H9 (cell line): ENCODE results near the gene PDHX. TPM values are rescaled to one million over a fixed set of nuclear protein-coding genes. Genes with fewer than 3 reads are reported as not detected.
"Not testable (repeated sequence)": the region's sequence is repeated elsewhere in the genome, so short reads cannot be mapped to it uniquely, and the experiment has no call there.

Experiments used
- DNase-seq: peaks from one replicate; pipeline ENCODE4 v3.0.0-alpha.2; 2017
- H2AFZ ChIP-seq: one replicate; pipeline ENCODE4 v1.6.1; 2013; ENCODE audit warnings: mild to moderate bottlenecking, low read length, control low read depth, moderate library complexity
- H2AK5ac ChIP-seq: 2 replicates; pipeline ENCODE4 v1.6.1; 2013; ENCODE audit warnings: low read length, control low read depth, mixed read lengths; ENCODE audit not compliant: insufficient read length
- H2BK120ac ChIP-seq: one replicate; pipeline ENCODE4 v1.6.1; 2013; ENCODE audit warnings: low read depth, mild to moderate bottlenecking, low read length, control low read depth, inconsistent platforms; ENCODE audit not compliant: poor library complexity, severe bottlenecking
- H2BK12ac ChIP-seq: 2 replicates; pipeline ENCODE4 v1.6.1; 2013; ENCODE audit warnings: low read length, control low read depth, mixed read lengths, low read depth; ENCODE audit not compliant: insufficient read length
- H2BK15ac ChIP-seq: 2 replicates; pipeline ENCODE4 v1.6.1; 2013; ENCODE audit warnings: low read depth, low read length, control low read depth
- H2BK20ac ChIP-seq: one replicate; pipeline ENCODE4 v1.6.1; 2013; ENCODE audit warnings: low read depth, mild to moderate bottlenecking, low read length, control low read depth, inconsistent platforms; ENCODE audit not compliant: poor library complexity, severe bottlenecking
- H2BK5ac ChIP-seq: 2 replicates; pipeline ENCODE4 v1.6.1; 2013; ENCODE audit warnings: low read length, control low read depth, mixed read lengths; ENCODE audit not compliant: insufficient read length
- H3K14ac ChIP-seq: 2 replicates; pipeline ENCODE4 v1.6.1; 2013; ENCODE audit warnings: low read length, control low read depth; ENCODE audit not compliant: insufficient read depth
- H3K18ac ChIP-seq: 2 replicates; pipeline ENCODE4 v1.6.1; 2013; ENCODE audit warnings: low read depth, mild to moderate bottlenecking, mixed read lengths, low read length, control low read depth; ENCODE audit not compliant: insufficient read length
- H3K23ac ChIP-seq: 2 replicates; pipeline ENCODE4 v1.6.1; 2013; ENCODE audit warnings: low read length, control low read depth, mixed read lengths, low read depth; ENCODE audit not compliant: insufficient read length
- H3K23me2 ChIP-seq: 2 replicates; pipeline ENCODE4 v1.6.1; 2013; ENCODE audit warnings: low read depth, mild to moderate bottlenecking, mixed read lengths, low read length, control low read depth; ENCODE audit not compliant: insufficient read length, poor library complexity, severe bottlenecking
- H3K27ac ChIP-seq: 2 replicates; pipeline ENCODE4 v1.5.1; 2013; ENCODE audit warnings: low read length, control low read depth, mixed read lengths, low read depth; ENCODE audit not compliant: insufficient read length
- H3K27me3 ChIP-seq: 2 replicates; pipeline ENCODE4 v1.6.1; 2013; ENCODE audit warnings: low read length, control low read depth, inconsistent platforms; ENCODE audit not compliant: insufficient read depth
- H3K4ac ChIP-seq: 2 replicates; pipeline ENCODE4 v1.6.1; 2013; ENCODE audit warnings: low read depth, mild to moderate bottlenecking, control low read depth, inconsistent platforms, low read length, moderate library complexity
- H3K4me1 ChIP-seq: 2 replicates; pipeline ENCODE4 v1.6.1; 2013; ENCODE audit warnings: low read length, control low read depth, inconsistent platforms; ENCODE audit not compliant: insufficient read depth
- H3K4me2 ChIP-seq: 2 replicates; pipeline ENCODE4 v1.6.1; 2013; ENCODE audit warnings: low read length, control low read depth, mixed read lengths; ENCODE audit not compliant: insufficient read length, insufficient read depth
- H3K56ac ChIP-seq: 2 replicates; pipeline ENCODE4 v1.6.1; 2013; ENCODE audit warnings: low read depth, mild to moderate bottlenecking, mixed read lengths, low read length, control low read depth; ENCODE audit not compliant: insufficient read length
- H3K79me1 ChIP-seq: 2 replicates; pipeline ENCODE4 v1.6.1; 2013; ENCODE audit warnings: low read depth, mild to moderate bottlenecking, moderate library complexity, low read length, control low read depth, inconsistent platforms; ENCODE audit not compliant: insufficient read depth, poor library complexity, severe bottlenecking
- H3K79me2 ChIP-seq: 2 replicates; pipeline ENCODE4 v1.6.1; 2013; ENCODE audit warnings: low read length, control low read depth, inconsistent platforms; ENCODE audit not compliant: insufficient read depth
- H3K9ac ChIP-seq: 2 replicates; pipeline ENCODE4 v1.6.1; 2013; ENCODE audit warnings: low read length, control low read depth, mixed read lengths; ENCODE audit not compliant: insufficient read length; ENCODE audit errors: extremely low read depth
- H3K9me3 ChIP-seq: one replicate; pipeline ENCODE4 v1.6.1; 2013; ENCODE audit warnings: low read depth, low read length, inconsistent platforms; ENCODE audit not compliant: control insufficient read depth
- H3T11ph ChIP-seq: one replicate; pipeline ENCODE4 v1.6.1; 2013; ENCODE audit warnings: mild to moderate bottlenecking, low read length, control low read depth, inconsistent platforms
- H4K20me1 ChIP-seq: one replicate; pipeline ENCODE4 v1.6.1; 2013; ENCODE audit not compliant: control insufficient read depth, insufficient read length, insufficient read depth
- H4K5ac ChIP-seq: 2 replicates; pipeline ENCODE4 v1.6.1; 2013; ENCODE audit warnings: low read depth, mild to moderate bottlenecking, mixed read lengths, low read length, control low read depth; ENCODE audit not compliant: insufficient read length
- H4K8ac ChIP-seq: replicated peaks from 2 replicates; pipeline ENCODE4 v1.6.1; 2013; ENCODE audit warnings: low read length, control low read depth, mixed read lengths, low read depth; ENCODE audit not compliant: insufficient read length
- H4K91ac ChIP-seq: 2 replicates; pipeline ENCODE4 v1.6.1; 2013; ENCODE audit warnings: low read depth, mild to moderate bottlenecking, moderate library complexity, mixed read lengths, low read length, control low read depth; ENCODE audit not compliant: insufficient read length
- H3K27ac Mint-ChIP-seq, 3 experiments: 2 replicates in 2 of 3; 3 replicates in 1 of 3; pipeline ENCODE4 v1.8.0; 2020 to 2021; ENCODE audit warnings: mixed read lengths in 3 of 3, mild to moderate bottlenecking in 1 of 3, moderate library complexity in 1 of 3
- H3K27me3 Mint-ChIP-seq: 2 replicates; pipeline ENCODE4 v1.8.0; 2021; ENCODE audit warnings: low read depth, mild to moderate bottlenecking, moderate library complexity, mixed read lengths
- H3K36me3 Mint-ChIP-seq, 3 experiments: 2 replicates in 2 of 3; 3 replicates in 1 of 3; pipeline ENCODE4 v1.8.0; 2020 to 2021; ENCODE audit warnings: low read depth in 3 of 3, mixed read lengths in 3 of 3; ENCODE audit not compliant: insufficient read depth in 1 of 3
- H3K4me1 Mint-ChIP-seq, 2 experiments: 2 replicates each; pipeline ENCODE4 v1.8.0; 2020; ENCODE audit warnings: mixed read lengths in 2 of 2
- H3K4me3 Mint-ChIP-seq, 2 experiments: 2 replicates in 1 of 2; 3 replicates in 1 of 2; pipeline ENCODE4 v1.8.0; 2020 to 2021; ENCODE audit warnings: mild to moderate bottlenecking in 2 of 2, mixed read lengths in 2 of 2, moderate library complexity in 1 of 2
- H3K9me3 Mint-ChIP-seq, 2 experiments: 2 replicates in 1 of 2; 3 replicates in 1 of 2; pipeline ENCODE4 v1.8.0; 2020; ENCODE audit warnings: mild to moderate bottlenecking in 2 of 2, mixed read lengths in 2 of 2, moderate library complexity in 1 of 2
- WGBS: extraction: QIAGEN DNeasy Blood & Tissue Kit; methylation state at CpG from one replicate; pipeline ENCODE4 v1.1.7; 2013; ENCODE audit warnings: missing lambda C conversion rate, low lambda C conversion rate, mixed read lengths; ENCODE audit not compliant: insufficient read length; ENCODE audit errors: extremely low coverage; 5-methylcytosine and 5-hydroxymethylcytosine counted together
- total RNA-seq: library from RNA; stranded (reverse); gene quantifications from 2 replicates; pipeline ENCODE4 v1.2.1, GENCODE V29; 2021

Gene PDHX
- total RNA-seq, 1 experiment from 2014 or later, result 40.1 TPM

GRCh38 chr11:35028007-35028406 lies 111.6 kb downstream of the PDHX start:
- not testable (repeated sequence) for H3K27me3 Mint-ChIP-seq, H4K20me1 ChIP-seq, H2BK15ac ChIP-seq, H2BK12ac ChIP-seq, H2BK5ac ChIP-seq, H3K4ac ChIP-seq, H3K18ac ChIP-seq, H3K14ac ChIP-seq, H3K4me3 Mint-ChIP-seq, H3K27ac Mint-ChIP-seq, H3K9ac ChIP-seq, H3K23me2 ChIP-seq, H3K56ac ChIP-seq, H4K91ac ChIP-seq, H3K4me2 ChIP-seq, DNase-seq, H3K4me1 ChIP-seq, H4K5ac ChIP-seq, H3K23ac ChIP-seq, H3K27me3 ChIP-seq, H2AK5ac ChIP-seq, H3K79me1 ChIP-seq, H3K9me3 ChIP-seq, H2AFZ ChIP-seq, H3T11ph ChIP-seq, H2BK20ac ChIP-seq, H3K79me2 ChIP-seq, H3K27ac ChIP-seq, H3K4me1 Mint-ChIP-seq, H4K8ac ChIP-seq, H2BK120ac ChIP-seq
- Mint-ChIP-seq H3K9me3 (peaks cover 14 to 18% of the 10 kb centered on the region in 2 experiments; a peak in 4 of 5 replicates), H3K36me3 (peaks cover 2 to 12% (median 4%) of the 10 kb centered on the region in 3 experiments; a peak in 3 of 7 replicates)
- WGBS, result no CpG with 5 or more reads among the region's 4 CpGs
